GM21529 (cell line): Measurements from ENCODE around the gene ADAMTS12.
A peak's percentile ranks its signal among the peaks of the same experiment; 100 is the strongest.
"Not testable (repeated sequence)": the region's sequence is repeated elsewhere in the genome, so short reads cannot be mapped to it uniquely, and the experiment has no call there.

Source experiments
- ATAC-seq: cut with Tn5 transposase; IDR thresholded peaks from one replicate; pipeline ENCODE4 v1.9.1; 2021; ENCODE audit not compliant: unreplicated experiment

ADAMTS12 gene

DNA sequence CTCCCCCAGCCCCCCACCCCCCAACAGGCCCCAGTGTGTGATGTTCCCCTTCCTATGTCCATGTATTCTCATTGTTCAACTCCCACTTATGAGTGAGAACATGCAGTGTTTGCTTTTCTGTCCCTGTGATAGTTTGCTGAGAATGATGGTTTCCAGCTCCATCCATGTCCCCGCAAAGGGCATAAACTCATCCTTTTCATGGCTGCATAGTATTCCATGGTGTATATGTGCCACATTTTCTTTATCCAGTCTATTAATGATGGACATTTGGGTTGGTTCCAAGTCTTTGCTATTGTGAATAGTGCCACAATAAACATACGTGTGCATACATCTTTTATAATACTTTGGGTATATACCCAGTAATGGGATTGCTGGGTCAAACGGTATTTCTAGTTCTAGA is 23.1 kb upstream of the ADAMTS12 start:
- not testable (repeated sequence) for ATAC-seq

DNA sequence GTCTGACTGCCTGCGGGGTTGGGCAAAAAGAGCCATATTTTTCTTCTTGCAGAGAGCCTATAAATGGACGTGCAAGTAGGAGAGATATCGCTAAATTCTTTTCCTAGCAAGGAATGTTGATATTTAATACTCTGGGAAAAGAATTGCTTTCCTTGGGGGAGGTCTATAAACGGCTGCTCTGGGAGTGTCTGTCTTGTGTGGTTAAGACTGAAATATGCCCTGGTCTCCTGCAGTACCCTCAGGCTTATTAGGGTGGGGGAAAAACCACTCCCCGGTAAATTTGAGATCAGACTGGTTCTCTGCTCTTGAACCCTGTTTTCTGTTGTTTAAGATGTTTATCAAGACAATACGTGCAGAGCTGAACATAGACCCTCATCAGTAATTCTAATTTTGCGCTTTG is 14.5 kb upstream of the ADAMTS12 start:
- not testable (repeated sequence) for ATAC-seq

DNA sequence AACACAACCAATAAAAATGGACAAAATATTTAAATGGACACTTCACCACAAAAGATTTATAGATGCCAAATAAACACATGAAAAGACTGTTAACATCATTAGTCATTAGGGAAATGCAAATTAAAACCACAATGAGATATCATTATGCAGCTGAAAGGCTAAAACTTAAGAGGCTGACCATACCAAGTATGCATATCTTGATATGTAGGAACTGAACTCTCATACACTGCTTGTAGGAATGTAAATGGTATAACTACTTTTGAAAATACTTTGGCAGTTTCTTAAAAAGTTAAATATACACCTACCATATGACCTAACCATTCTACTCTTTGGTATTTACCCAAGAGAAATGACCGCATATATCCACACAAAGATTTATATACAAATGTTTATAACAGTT is 13.6 kb upstream of the ADAMTS12 start:
- ATAC-seq = no peak

DNA sequence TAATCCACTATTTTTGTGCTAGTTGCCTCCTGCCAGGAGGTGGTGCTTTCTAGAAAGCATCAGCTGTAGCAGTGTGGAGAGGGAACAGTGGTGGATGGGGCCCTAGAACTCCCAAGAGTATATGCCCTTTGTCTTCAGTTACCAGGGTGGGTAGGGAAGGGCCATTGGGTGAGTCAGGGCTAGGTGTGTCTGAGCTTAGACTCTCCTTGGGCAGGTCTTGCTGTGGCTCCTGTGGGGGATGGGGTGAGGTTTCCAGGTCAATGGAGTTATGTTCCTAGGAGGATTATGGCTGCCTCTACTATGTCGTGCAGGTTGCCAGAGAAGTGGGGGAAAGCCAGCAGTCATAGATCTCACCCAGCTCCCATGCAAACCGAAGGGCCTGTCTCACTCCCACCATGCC is 11.3 kb upstream of the ADAMTS12 start:
- no peak for ATAC-seq

DNA sequence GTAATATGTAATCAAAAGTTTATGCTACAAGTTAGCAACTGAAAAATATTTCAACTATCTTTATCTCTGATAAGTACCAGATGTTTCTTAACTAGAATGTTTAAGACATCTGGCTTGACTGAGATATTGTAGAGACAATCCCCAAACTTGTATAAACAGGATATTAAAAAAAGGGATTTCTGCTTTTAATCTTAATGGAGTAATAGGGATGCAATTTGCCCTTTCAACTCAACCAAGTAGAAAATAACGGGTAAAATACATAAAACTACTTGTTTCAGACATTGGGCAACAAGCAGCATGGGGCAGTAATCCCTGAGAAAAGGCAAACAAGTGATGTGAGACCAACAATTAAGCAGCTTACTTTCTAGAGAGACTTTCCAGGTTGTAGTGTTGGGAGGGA is 9.4 kb upstream of the ADAMTS12 start:
- no peak for ATAC-seq

DNA sequence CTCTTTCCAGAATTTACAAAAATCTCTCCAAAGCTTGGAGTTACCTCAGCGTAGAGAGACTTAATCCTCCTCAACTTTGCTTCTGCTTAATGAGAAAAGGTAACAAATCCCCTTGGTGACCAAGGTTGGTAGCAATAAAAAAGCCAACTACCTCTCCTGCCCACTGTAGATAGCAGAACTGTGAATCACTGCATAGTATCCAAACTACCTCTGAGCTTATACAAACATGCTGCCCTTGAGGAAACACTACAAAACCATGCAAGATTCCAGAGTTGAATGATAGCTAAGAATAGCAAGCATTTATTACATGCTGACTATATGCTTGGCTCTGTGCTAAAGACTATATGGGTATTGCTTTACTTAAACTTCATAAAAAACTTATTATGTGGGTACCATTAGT is 2.8 kb upstream of the ADAMTS12 start:
- ATAC-seq = no peak

DNA sequence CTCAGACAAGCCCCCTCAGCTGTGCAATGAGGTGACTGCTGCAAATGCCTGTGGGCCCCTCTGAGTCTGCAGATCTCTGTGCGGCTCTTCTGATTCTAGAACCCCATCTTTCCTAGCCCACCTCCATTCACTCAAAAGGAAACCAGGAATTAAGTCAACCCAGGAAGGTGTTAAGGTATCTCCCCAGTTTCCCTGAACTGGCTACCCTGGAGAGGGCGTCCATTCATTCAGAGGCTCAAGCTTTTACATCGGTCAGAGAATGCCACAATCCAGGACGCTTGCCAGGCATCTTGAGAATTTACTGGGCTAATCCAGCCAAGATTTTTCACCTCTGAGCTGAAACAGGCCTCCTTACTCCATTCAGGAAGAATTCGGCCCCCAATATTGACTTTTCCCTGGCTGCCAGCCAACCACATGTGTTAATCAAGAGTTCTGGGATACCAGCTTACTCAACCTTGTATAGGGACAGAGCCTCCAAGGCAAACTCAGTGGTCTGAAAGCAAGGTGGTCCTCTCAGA is 889 bp upstream of the ADAMTS12 start:
- no peak for ATAC-seq

DNA sequence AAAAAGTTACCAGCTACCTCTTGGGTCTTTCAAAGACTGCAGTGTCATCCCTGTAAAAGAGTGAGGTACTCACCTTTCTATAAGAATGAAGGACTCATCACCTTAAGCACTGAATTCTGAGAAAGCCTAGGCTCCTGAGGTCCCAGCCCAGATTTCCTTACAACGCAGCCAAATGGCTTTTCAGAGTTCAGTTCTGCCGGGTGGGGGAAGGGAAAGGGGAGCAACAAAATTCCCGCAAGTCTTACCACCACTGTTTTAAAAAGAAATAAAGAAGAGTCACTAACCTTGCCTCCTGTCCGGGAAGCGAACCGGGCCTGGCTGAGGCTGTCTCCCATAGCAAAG is 373 bp downstream of the ADAMTS12 start:
- no peak for ATAC-seq

DNA sequence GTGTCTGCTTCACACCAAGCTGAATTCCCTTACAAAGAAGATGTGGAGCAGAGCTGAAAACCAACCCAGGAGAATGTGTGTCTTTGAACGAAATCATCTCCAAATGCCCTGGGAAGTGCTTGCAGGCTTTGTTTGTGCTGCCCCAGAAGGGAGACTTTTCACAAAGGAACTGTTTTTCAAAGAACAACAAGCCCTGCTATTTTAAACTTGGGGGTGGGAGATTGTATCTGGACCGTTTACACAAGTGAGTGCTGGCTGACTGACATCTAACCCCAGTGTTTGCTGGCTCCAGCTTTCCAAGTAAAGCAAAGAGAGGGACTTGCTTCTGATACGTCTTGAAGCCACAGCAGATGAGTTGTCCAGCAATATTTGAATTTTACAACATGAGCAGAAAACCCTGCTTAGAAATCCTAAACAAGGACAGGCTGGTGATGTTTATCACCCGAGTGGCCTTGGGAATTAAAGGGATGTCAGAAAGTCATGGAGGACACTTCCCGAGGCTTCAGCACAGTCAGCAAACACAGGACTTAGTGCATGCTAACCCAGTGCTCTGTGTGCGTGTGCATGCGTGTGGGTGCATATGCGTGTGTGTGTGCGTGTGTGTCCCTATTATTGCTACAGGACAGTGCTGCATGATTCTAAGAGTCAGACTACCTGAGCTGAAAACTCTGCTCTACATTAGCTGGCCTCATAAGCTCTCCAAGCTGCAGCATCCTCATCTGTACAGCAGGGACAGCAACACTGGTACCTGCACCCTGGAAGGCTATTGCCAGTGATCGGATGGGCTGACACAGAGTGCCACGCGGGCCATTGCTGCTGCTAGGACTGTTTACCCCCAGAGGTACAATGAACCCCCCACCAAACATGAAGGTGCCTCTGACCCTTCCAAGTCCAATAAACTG is 1.4 kb downstream of the ADAMTS12 start:
- ATAC-seq = peak; percentile 61

DNA sequence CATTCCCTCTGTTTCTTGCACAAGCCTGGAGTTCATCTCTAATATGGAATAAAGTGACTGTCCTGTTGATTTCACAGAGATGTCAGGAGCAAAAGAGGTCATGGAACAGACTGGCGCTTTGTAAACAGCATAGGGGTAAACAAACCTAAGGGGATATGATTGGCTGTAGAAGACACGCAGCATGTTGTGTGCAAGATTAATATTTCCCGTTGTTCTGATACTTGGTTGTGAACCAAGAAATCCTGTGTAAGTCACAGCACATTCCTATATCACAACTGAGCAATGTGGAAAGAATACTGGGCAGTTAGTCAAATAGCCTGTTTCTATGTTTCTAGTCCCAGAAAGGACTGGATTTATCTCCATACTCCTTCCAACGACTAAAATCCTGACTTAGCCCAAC is 3.2 kb downstream of the ADAMTS12 start:
- no peak for ATAC-seq

DNA sequence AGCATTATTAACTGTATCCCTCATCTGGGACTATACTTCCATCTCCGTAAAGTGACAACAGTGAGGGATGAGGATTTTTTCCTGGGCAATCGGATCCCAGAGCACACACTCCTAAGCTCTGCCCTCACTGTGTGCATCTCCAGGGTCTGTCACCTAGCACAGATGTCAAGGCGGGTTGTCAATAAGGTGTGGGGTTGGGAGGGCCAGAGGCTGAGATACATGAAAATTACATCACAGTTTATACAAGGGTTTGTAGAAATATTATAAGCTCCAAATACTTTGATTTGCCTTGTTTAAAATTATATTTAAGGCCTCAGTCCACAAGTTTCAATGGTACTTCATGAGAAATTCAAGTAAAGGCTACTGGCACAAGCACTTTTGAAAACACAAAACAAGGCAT is 4.5 kb downstream of the ADAMTS12 start:
- no peak for ATAC-seq

DNA sequence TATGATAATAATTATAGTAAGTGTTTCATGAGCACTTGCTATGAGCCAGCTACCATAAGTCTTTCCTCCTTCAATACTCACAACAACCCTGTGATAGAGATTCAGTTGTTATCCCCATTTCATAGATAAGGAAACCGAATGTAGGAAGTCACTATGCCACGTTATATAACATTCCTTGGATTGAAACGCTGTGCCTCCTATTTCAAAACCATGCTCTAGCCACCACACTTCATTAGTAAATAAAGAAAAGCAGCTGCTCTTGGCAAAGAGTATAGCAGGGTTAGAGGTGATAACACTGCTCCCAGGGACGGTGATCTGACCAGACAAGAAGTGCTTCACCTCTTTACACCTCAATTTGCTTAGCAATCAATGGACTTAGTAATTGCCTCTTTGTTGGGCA is 5.5 kb downstream of the ADAMTS12 start:
- ATAC-seq = no peak

DNA sequence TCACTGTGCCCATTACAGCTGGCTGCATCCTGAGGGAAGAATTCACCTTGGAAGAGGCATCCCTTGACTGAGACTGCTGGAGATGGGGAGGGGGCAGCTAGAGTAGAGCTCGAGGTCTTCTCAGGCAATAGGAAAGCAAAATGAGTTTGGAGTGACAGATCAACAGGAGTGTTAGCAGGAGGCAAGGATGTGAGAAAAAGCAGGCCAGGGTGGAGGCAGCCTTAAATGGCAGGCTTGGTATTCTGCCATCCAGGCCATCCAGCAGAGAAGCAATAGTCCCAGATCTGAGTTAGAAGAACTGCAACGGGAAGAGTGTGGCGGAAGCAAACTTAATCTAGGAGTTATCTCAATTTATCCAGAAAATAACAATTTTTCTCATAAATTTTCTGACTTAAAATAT is 6.1 kb downstream of the ADAMTS12 start:
- no peak for ATAC-seq

DNA sequence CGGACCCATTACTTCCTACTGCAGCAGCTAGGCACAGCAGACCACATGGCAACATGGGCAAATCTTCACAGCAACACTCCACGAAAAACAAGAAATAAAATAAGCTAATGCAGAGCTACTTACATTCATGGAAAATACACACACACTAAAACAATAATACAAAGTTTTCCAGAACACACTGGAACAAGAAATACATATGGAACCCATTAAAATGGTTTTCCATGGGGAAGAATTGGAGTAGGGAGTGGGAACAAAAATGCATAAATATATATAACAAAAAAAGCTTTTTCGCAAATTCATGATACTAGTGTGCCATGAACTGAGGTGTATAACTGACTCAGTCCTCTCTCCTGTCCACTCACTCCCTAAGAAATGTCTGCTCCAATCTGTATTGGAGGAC is 8.3 kb downstream of the ADAMTS12 start:
- no peak for ATAC-seq

DNA sequence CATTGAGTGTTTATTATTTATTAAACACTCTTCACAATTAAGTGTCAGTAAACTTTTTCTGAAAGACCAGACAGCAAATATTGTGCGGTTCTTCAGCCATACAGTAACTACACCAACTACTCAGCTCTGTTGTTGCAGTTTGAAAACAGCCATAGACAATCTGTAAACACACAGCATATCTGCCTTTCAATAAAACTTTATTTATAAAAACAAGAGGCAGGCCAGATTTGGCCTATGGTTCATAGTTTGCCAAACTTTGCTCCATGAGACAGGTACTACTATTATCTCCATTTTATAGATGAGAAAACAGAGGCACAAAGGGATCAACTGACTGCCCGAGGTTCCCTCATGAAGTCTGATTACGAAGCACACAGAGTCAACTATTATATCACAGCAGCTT is 11.5 kb downstream of the ADAMTS12 start:
- no peak for ATAC-seq

DNA sequence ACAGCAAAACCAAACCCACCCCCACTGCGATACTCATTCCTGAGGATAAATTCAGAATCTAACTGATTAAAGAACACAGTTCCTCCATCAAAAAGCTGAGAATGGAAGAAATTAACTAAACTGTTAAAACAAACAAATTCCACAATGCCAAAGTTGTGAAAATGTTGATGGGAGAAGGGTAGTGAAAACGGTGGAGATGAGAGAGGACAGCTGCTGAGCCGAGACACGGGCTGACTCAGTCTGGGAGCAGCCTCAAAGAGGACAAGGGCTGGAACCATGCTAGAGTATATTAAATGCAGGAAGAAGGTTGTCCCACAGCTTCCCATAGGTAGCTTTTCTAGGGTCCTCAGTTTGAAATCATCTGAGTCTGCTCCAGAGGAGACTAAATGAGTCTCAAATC is 14.3 kb downstream of the ADAMTS12 start:
- no peak for ATAC-seq

DNA sequence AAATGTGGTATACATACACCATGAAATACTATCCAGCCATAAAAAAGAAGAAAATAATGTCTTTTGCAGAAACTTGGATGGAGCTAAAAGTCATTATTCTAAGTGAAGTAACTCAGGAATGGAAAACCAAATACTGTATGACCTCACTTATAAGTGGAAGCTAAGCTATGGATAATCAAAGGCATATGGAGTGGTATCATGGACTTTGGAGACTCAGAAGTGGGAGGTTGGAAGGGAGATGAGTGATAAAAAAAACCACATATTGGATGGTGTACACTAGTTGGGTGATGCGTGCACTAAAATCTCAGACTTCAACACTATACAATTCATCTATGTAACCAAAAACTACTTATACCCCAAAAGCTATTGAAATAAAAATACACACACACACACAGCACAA is 24.5 kb downstream of the ADAMTS12 start:
- no peak for ATAC-seq

DNA sequence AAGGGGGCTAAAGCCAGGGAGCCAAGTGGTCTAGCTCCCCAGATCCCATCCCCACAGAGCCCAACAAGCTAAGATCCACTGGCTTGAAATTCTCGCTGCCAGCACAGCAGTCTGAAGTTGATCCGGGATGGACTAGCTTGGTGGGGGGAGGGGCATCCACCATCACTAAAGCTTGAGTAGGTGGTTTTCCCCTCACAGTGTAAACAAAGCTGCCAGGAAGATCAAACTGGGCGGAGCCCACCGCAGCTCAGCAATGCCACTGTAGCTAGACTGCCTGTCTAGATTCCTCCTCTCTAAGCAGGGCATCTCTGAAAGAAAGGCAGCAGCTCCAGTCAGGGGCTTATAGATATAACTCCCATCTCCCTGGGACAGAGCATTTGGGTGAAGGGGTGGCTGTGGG is 32.6 kb downstream of the ADAMTS12 start:
- not testable (repeated sequence) for ATAC-seq

DNA sequence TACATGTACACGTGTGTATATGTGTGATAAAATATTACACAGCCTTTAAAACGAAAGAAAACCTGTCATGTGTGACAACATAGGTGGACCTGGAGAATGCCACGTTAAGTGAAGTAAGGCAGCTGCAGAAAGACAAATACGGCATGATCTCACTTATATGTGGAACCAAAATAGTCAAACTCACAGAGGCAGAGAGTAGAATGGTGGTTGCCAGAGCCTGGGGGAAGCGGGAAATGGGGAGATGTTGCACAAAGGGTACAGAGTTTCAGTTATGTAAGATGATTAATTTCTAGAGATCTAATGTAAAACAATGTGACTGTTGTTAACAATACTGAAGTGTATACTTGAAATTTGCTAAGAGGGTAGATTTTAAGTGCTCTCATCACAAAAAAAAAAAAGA is 34.8 kb downstream of the ADAMTS12 start:
- ATAC-seq = peak; percentile 74

DNA sequence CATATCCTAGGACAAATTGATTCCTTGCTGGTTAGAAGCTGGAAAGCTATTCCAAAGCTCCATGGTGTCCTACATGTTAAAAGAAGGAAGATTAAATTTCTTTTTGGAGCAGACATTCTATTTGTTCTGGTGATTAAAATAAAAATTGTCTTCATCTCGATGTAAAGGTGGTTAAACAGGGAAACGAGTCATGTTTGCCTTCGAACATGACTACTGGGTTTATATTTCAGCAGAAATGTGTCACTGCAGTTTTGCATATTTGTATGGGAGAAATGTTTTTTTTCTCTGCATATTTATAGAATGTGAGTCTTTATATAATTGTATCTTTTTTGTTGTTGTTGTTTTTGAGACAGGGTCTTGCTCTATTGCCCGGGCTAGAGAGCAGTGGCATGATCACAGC is 36.4 kb downstream of the ADAMTS12 start:
- no peak for ATAC-seq

DNA sequence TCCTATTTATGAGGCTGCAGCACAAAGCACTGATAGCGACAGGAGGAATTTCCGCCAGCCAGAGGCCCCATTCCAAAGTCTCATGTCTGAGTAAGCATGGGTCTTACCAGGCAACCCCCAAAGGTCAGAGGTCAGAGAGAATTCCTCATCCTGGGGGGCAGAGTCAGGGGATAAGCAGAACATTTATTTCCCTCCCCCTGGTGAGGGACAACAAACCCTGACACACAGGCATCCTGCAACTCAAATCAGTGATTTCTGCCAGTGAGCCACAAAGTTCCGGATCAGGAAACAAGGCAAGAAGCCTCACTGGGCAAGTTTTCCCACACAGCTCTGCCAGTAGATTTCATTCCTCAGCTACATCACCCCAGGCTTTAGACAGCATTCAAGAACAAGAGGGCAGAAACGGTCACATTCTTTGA is 37.0 kb downstream of the ADAMTS12 start:
- ATAC-seq = no peak

DNA sequence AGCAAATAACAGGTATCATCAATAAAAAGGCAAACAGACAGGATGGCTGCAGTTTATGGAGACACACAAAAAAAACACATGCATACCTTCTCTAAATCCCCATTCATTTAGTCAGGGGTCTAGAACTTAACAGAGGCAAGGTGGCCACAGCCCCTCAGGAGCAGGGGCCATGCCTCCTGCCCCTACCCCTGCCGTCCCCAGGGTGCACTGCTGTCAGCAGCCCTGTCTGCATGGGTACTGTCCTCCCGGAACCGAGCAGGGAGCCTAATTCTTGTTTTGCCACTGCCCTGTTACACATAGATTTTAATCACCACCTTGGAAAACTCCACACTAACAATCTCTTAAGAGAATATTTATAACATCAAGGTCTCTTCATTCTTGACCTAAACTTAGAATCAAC is 39.0 kb downstream of the ADAMTS12 start:
- ATAC-seq = no peak

DNA sequence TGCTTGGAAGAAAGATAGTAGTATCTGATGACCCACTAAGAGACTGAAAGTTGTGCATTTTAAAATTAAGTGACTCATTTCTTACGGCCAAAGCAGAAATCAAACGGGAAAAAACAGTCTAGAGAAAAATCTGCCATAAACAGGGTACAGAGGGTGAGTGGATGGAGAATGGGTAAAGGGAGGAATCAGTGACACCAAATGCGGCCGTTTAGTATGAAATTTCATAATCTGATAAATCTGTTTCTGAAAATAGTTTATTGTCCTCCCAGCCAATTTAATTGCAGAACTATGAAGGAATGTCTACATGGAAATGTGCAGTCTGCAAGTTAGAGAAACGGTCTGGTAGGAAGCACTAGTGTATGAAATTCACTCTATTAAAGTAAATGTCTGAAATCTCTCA is 39.5 kb downstream of the ADAMTS12 start:
- ATAC-seq = no peak
